ENCODE results near the gene IL18. TPM values are rescaled to one million over a fixed set of nuclear protein-coding genes. Genes with fewer than 3 reads are reported as not detected.

The IL18 gene
- total RNA-seq, 2 experiments from 2014 or later = not detected

- no peak overlapping the region for H3K4me3 Mint-ChIP-seq
- intact Hi-C loops (cut with DNase I, micrococcal nuclease) = no loop called here
- no peaks in the 10 kb centered on the region for H3K9me3 Mint-ChIP-seq (ENCODE audit: low read depth)
- CTCF ChIA-PET = no interaction called here
- POLR2A ChIA-PET = no interaction called here
- peaks cover 3% of the 10 kb centered on the region for H3K27me3 Mint-ChIP-seq
- ATAC-seq = no peak
- H3K36me3 Mint-ChIP-seq (ENCODE audit: low read depth) = no peaks in the 10 kb centered on the region
- DNase-seq = no peak
- H3K4me1 Mint-ChIP-seq = no peaks in the 10 kb centered on the region
- H3K27ac Mint-ChIP-seq = no peak overlapping the region
Observed at GRCh38 chr11:112186304-112186703, 22.4 kb upstream of the IL18 start.

GRCh38 chr11:112185883-112186282, 22.0 kb upstream of the IL18 start:
- H3K4me3 Mint-ChIP-seq = no peak overlapping the region
- ChIA-PET CTCF (interaction anchor here (0.8 to 1.1 kb wide), 2 partner anchors 9 to 19 kb away, joined by 3 read pairs; no protein-coding TSS in a partner anchor), POLR2A (no interaction called here)
- no peaks in the 10 kb centered on the region for H3K36me3 Mint-ChIP-seq (ENCODE audit: low read depth)
- H3K4me1 Mint-ChIP-seq = no peaks in the 10 kb centered on the region
- ATAC-seq (no peak), DNase-seq (no peak)
- no peak overlapping the region for H3K27ac Mint-ChIP-seq
- intact Hi-C loops (cut with DNase I, micrococcal nuclease) = no loop called here
- peaks cover under 1% of the 10 kb centered on the region for H3K9me3 Mint-ChIP-seq (ENCODE audit: low read depth)
- H3K27me3 Mint-ChIP-seq = peaks cover 3% of the 10 kb centered on the region

GRCh38 chr11:112182867-112183266, 19.0 kb upstream of the IL18 start:
- Mint-ChIP-seq H3K36me3 (ENCODE audit: low read depth) (no peaks in the 10 kb centered on the region), H3K27ac (no peak overlapping the region), H3K4me1 (no peaks in the 10 kb centered on the region), H3K9me3 (ENCODE audit: low read depth) (peaks cover 2% of the 10 kb centered on the region), H3K4me3 (no peak overlapping the region), H3K27me3 (peaks cover 7% of the 10 kb centered on the region)
- ChIA-PET CTCF (no interaction called here), POLR2A (no interaction called here)
- ATAC-seq (no peak), DNase-seq (no peak)
- intact Hi-C loops (cut with DNase I, micrococcal nuclease) = no loop called here

- ChIA-PET CTCF (no interaction called here), POLR2A (no interaction called here)
- ATAC-seq (no peak), DNase-seq (no peak)
- H3K9me3 Mint-ChIP-seq (ENCODE audit: low read depth) = peaks cover 2% of the 10 kb centered on the region
- intact Hi-C loops (cut with DNase I, micrococcal nuclease) = loop anchor here in 1 of 2 experiments (10.0 kb wide), 1 partner anchor 305 kb away; the partner anchor contains the start of genes ALG9, CFAP68 and FDXACB1
- H3K27ac Mint-ChIP-seq = no peak overlapping the region
- H3K4me1 Mint-ChIP-seq = peaks cover 9% of the 10 kb centered on the region
- H3K36me3 Mint-ChIP-seq (ENCODE audit: low read depth) = no peaks in the 10 kb centered on the region
- H3K4me3 Mint-ChIP-seq = no peak overlapping the region
- H3K27me3 Mint-ChIP-seq = peaks cover 18% of the 10 kb centered on the region
Observed at GRCh38 chr11:112179601-112180000, 15.7 kb upstream of the IL18 start.

- Mint-ChIP-seq H3K27me3 (peaks cover 20% of the 10 kb centered on the region), H3K36me3 (ENCODE audit: low read depth) (no peaks in the 10 kb centered on the region), H3K4me3 (no peak overlapping the region), H3K4me1 (peaks cover 9% of the 10 kb centered on the region), H3K27ac (no peak overlapping the region), H3K9me3 (ENCODE audit: low read depth) (peaks cover 2% of the 10 kb centered on the region)
- DNase-seq (no peak), ATAC-seq (no peak)
- ChIA-PET POLR2A (no interaction called here), CTCF (interaction anchor here (1.6 kb wide), 1 partner anchor 64 kb away, joined by 3 read pairs; no protein-coding TSS in a partner anchor)
- intact Hi-C loops (cut with DNase I, micrococcal nuclease) = loop anchor here in 1 of 2 experiments (10.0 kb wide), 1 partner anchor 304 kb away; the partner anchor contains the start of genes ALG9, CFAP68 and FDXACB1
Observed at GRCh38 chr11:112178936-112179335, 15.0 kb upstream of the IL18 start.

GRCh38 chr11:112178428-112178827, 14.5 kb upstream of the IL18 start:
- no peak overlapping the region for H3K27ac Mint-ChIP-seq
- intact Hi-C loops (cut with DNase I, micrococcal nuclease) = loop anchor here in 1 of 2 experiments (10.0 kb wide), 1 partner anchor 304 kb away; the partner anchor contains the start of genes ALG9, CFAP68 and FDXACB1
- DNase-seq (no peak), ATAC-seq (no peak)
- peaks cover 2% of the 10 kb centered on the region for H3K9me3 Mint-ChIP-seq (ENCODE audit: low read depth)
- H3K36me3 Mint-ChIP-seq (ENCODE audit: low read depth) = no peaks in the 10 kb centered on the region
- H3K4me1 Mint-ChIP-seq = peaks cover 9% of the 10 kb centered on the region
- CTCF ChIA-PET = interaction anchor here (1.6 kb wide), 1 partner anchor 64 kb away, joined by 3 read pairs; no protein-coding TSS in a partner anchor
- H3K4me3 Mint-ChIP-seq = no peak overlapping the region
- H3K27me3 Mint-ChIP-seq = peaks cover 20% of the 10 kb centered on the region
- POLR2A ChIA-PET = no interaction called here

GRCh38 chr11:112177589-112177988, 13.7 kb upstream of the IL18 start:
- no peak for ATAC-seq
- no peaks in the 10 kb centered on the region for H3K36me3 Mint-ChIP-seq (ENCODE audit: low read depth)
- H3K9me3 Mint-ChIP-seq (ENCODE audit: low read depth) = peaks cover 2% of the 10 kb centered on the region
- H3K4me3 Mint-ChIP-seq = no peak overlapping the region
- H3K27ac Mint-ChIP-seq = no peak overlapping the region
- ChIA-PET CTCF (interaction anchor here (1.0 to 1.6 kb wide), 2 partner anchors 23 to 63 kb away, joined by 3 read pairs; no protein-coding TSS in a partner anchor), POLR2A (no interaction called here)
- intact Hi-C loops (cut with DNase I, micrococcal nuclease) = loop anchor here in 1 of 2 experiments (10.0 kb wide), 1 partner anchor 303 kb away; the partner anchor contains the start of genes ALG9, CFAP68 and FDXACB1
- DNase-seq = no peak
- H3K4me1 Mint-ChIP-seq = peaks cover 9% of the 10 kb centered on the region
- peaks cover 22% of the 10 kb centered on the region for H3K27me3 Mint-ChIP-seq

- no peak overlapping the region for H3K4me3 Mint-ChIP-seq
- ATAC-seq = no peak
- ChIA-PET CTCF (interaction anchor here (0.6 to 1.5 kb wide), 5 partner anchors 57 to 249 kb away, joined by 3 to 6 read pairs (median 4); no protein-coding TSS in a partner anchor), POLR2A (no interaction called here)
- H3K27me3 Mint-ChIP-seq = peaks cover 22% of the 10 kb centered on the region
- peaks cover 11% of the 10 kb centered on the region for H3K4me1 Mint-ChIP-seq
- no peak for DNase-seq
- no peak overlapping the region for H3K27ac Mint-ChIP-seq
- H3K9me3 Mint-ChIP-seq (ENCODE audit: low read depth) = peaks cover 2% of the 10 kb centered on the region
- intact Hi-C loops (cut with DNase I, micrococcal nuclease) = loop anchor here in 1 of 2 experiments (10.0 kb wide), 1 partner anchor 301 kb away; the partner anchor contains the start of genes ALG9, CFAP68 and FDXACB1
- no peaks in the 10 kb centered on the region for H3K36me3 Mint-ChIP-seq (ENCODE audit: low read depth)
Observed at GRCh38 chr11:112176077-112176476, 12.2 kb upstream of the IL18 start.

- H3K27me3 Mint-ChIP-seq = peaks cover 22% of the 10 kb centered on the region
- no peaks in the 10 kb centered on the region for H3K36me3 Mint-ChIP-seq (ENCODE audit: low read depth)
- H3K27ac Mint-ChIP-seq = no peak overlapping the region
- POLR2A ChIA-PET = interaction anchor here (0.6 kb wide), 1 partner anchor 244 kb away, joined by 3 read pairs; no protein-coding TSS in a partner anchor
- H3K4me1 Mint-ChIP-seq = peaks cover 11% of the 10 kb centered on the region
- H3K9me3 Mint-ChIP-seq (ENCODE audit: low read depth) = no peaks in the 10 kb centered on the region
- intact Hi-C loops (cut with DNase I, micrococcal nuclease) = loop anchor here (1.0 to 10.0 kb wide), 5 partner anchors 62 to 573 kb away; partner anchors contain the start of genes CFAP68 (in 2 of the 2), FDXACB1 (in 2 of the 2), ALG9 (in 1 of the 2) and SIK2 (in 1 of the 2)
- peak overlapping the region; percentile 54 for H3K4me3 Mint-ChIP-seq
- DNase-seq = no peak
- ATAC-seq = no peak
- CTCF ChIA-PET = interaction anchor here (0.6 to 1.5 kb wide), 8 partner anchors 12 to 106 kb away, joined by 3 to 6 read pairs (median 4); partner anchors contain the start of gene IL18
Observed at GRCh38 chr11:112175599-112175952, 11.7 kb upstream of the IL18 start.

GRCh38 chr11:112174789-112175598, 11.1 kb upstream of the IL18 start, which contains the start of gene BCO2:
Gene BCO2, plus strand, starts transcription at chr11:112175512. Its CDS starts 90 bp downstream, at chr11:112175602.
- Mint-ChIP-seq H3K4me3 (peak within 1 kb of the TSS; percentile 54), H3K9me3 (ENCODE audit: low read depth) (no peaks in the 10 kb centered on the region), H3K27me3 (peaks cover 22% of the 10 kb centered on the region), H3K4me1 (peaks cover 11% of the 10 kb centered on the region), H3K36me3 (ENCODE audit: low read depth) (no peaks in the 10 kb centered on the region), H3K27ac (no peak within 1 kb of the TSS)
- POLR2A ChIA-PET = interaction anchor here (0.6 kb wide), 1 partner anchor 243 kb away, joined by 3 read pairs; no protein-coding TSS in a partner anchor
- peak; percentile 81 for ATAC-seq
- CTCF ChIA-PET = interaction anchor here (0.6 to 1.5 kb wide), 10 partner anchors 12 to 107 kb away, joined by 3 to 6 read pairs (median 4); partner anchors contain the start of gene IL18
- DNase-seq = peak; percentile 70
- intact Hi-C loops (cut with DNase I, micrococcal nuclease) = loop anchor here (1.0 to 10.0 kb wide), 5 partner anchors 62 to 573 kb away; partner anchors contain the start of genes CFAP68 (in 2 of the 2), FDXACB1 (in 2 of the 2), ALG9 (in 1 of the 2) and SIK2 (in 1 of the 2)

GRCh38 chr11:112173152-112173551, 9.3 kb upstream of the IL18 start:
- ATAC-seq = no peak
- H3K27me3 Mint-ChIP-seq = peaks cover 18% of the 10 kb centered on the region
- H3K36me3 Mint-ChIP-seq (ENCODE audit: low read depth) = no peaks in the 10 kb centered on the region
- no peak overlapping the region for H3K4me3 Mint-ChIP-seq
- ChIA-PET CTCF (interaction anchor here (0.7 to 1.9 kb wide), 3 partner anchors 56 to 60 kb away, joined by 3 to 11 read pairs (median 4); no protein-coding TSS in a partner anchor), POLR2A (no interaction called here)
- no peak overlapping the region for H3K27ac Mint-ChIP-seq
- DNase-seq = no peak
- H3K9me3 Mint-ChIP-seq (ENCODE audit: low read depth) = no peaks in the 10 kb centered on the region
- peaks cover 11% of the 10 kb centered on the region for H3K4me1 Mint-ChIP-seq
- intact Hi-C loops (cut with DNase I, micrococcal nuclease) = loop anchor here in 1 of 2 experiments (10.0 kb wide), 1 partner anchor 298 kb away; the partner anchor contains the start of genes ALG9, CFAP68 and FDXACB1

Measured in activated CD4-positive, alpha-beta T cell treated with anti-CD3 and anti-CD28 coated beads for 36 hours (primary cell).